Stimulated activated CD8-positive, alpha-beta memory T cell treated with anti-CD3 and anti-CD28 coated beads, Interleukin-2, amount 100 ng/mL, for 1 hour (primary cell): ENCODE results near the gene SORCS2.
"Not testable (repeated sequence)": the region's sequence is repeated elsewhere in the genome, so short reads cannot be mapped to it uniquely, and the experiment has no call there.

Source experiments
- DNase-seq, 2 donors: peaks; one replicate each; pipeline ENCODE4 v3.0.0-alpha.2; 2020; ENCODE audit warnings: low read depth in 2 of 2

Gene SORCS2

GRCh38 chr4:7160439-7160838 lies 31.9 kb upstream of the SORCS2 start:
- no peak for DNase-seq

- no peak for DNase-seq
These were observed 31.3 kb upstream of the SORCS2 start for GRCh38 chr4:7160951-7161440.

- DNase-seq = no peak
These were observed 30.6 kb upstream of the SORCS2 start for GRCh38 chr4:7161721-7162214.

GRCh38 chr4:7165056-7165873 lies 27.1 kb upstream of the SORCS2 start:
- DNase-seq = not testable (repeated sequence)

GRCh38 chr4:7165874-7166201 lies 26.5 kb upstream of the SORCS2 start:
- no peak for DNase-seq

GRCh38 chr4:7166237-7166636 lies 26.1 kb upstream of the SORCS2 start:
- no peak for DNase-seq

- DNase-seq = no peak
These were observed 25.2 kb upstream of the SORCS2 start for GRCh38 chr4:7166981-7167700.

GRCh38 chr4:7167706-7168105 lies 24.6 kb upstream of the SORCS2 start:
- DNase-seq = no peak

DNA sequence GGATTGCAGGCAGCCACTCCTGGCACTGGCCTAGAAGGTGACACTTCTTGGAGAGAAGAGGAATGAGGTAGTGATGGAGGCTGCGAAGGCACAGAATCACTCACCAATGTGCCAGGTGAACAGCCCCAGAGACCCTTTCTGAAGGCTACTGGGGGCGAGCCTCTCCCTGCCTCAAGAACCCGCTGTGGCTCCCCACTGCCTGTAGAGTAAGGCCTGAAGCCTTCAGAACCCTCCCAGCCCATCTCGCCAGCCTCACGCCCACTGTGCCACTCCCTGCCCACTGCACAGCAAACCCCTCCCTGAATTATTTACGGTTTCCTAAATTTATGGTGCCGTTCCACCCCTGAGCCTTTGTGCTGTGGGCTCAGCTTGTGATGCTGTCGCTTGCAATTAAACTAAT lies 24.2 kb upstream of the SORCS2 start:
- DNase-seq = no peak

DNA sequence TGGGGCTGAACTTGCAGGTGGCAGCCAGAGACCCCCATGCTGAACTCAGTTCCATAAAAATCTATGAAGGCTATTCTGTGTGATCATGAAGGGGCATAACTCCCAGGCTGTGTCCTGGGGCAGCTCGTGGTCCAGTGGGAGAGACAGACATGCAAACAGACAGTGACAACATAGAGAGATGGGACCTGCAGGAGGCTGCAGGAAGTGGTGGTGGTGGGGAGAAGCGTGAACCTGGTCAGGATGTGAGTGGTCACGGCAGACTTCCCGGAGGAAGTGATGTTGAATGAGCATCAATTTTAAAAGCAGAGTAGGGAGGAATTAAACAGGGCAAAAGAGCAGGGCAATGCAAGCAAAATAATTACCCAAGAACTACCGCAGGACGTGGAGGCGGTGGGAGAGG lies 23.2 kb upstream of the SORCS2 start:
- DNase-seq = no peak

- DNase-seq = no peak
These were observed 22.3 kb upstream of the SORCS2 start for GRCh38 chr4:7170012-7170411.

- no peak for DNase-seq
These were observed 21.0 kb upstream of the SORCS2 start for GRCh38 chr4:7171191-7171900.

- no peak for DNase-seq
These were observed 19.8 kb upstream of the SORCS2 start for GRCh38 chr4:7172508-7172907.

GRCh38 chr4:7172946-7173345 lies 19.4 kb upstream of the SORCS2 start:
- DNase-seq = no peak

DNA sequence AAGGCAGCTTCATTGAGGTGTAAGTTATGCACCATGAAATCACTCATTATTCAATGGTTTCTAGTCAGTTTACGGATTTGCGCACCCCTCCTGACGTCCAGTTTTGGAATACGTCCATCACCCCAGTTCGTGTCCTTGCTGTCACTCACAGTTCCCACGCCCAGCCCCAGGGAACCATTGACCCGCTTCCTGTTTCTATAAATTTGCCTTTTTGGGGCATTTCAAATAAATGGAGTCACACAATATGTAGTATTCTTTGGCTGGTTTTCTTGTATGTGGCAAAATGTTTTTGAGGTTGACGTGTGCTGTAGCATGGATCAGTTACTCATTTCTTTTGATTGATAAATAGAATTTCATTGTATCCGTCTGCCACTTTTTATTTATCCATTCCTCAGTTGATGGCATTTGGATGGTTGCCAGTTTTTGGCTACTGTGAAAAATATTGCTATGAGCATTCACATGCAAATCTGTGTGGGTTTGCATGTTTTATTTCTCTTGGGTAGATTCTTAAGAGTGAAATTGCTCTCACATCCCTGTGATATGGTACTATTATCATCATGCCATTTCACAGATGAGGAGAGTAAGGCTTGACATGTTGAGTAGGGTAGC lies 18.4 kb upstream of the SORCS2 start:
- DNase-seq = no peak

GRCh38 chr4:7179158-7179557 lies 13.2 kb upstream of the SORCS2 start:
- DNase-seq = no peak

DNA sequence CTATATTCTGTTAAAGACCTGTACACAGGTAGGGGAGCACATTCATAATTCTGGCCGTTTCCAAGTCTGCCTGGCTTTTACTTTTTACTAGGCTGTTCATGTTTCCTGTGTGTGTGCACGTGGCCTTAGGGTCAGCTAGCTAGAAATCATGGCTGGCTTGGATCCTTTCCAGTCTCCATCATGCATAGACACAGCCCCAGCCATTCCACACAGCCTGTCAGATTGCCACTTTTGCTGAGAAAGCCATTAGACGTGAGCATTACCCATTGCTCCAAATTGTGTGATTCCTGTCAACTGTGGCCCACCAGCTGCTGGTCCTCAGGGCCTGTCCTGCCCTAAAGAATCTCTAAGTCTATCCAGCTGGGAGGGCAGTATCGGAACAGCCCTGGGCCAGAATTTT lies 11.4 kb upstream of the SORCS2 start:
- no peak for DNase-seq

GRCh38 chr4:7182616-7183015 lies 9.7 kb upstream of the SORCS2 start:
- DNase-seq = no peak

- no peak for DNase-seq
These were observed 9.2 kb upstream of the SORCS2 start for GRCh38 chr4:7183161-7183560.

GRCh38 chr4:7183780-7184460 lies 8.4 kb upstream of the SORCS2 start:
- DNase-seq = no peak

GRCh38 chr4:7185487-7186030 lies 6.8 kb upstream of the SORCS2 start:
- DNase-seq = no peak
